Endodermal cell (in vitro differentiated cells): ENCODE results near the gene BTBD6. TPM values are rescaled to one million over a fixed set of nuclear protein-coding genes. Genes with fewer than 3 reads are reported as not detected.

Source experiments
- DNase-seq: peaks from one replicate; pipeline ENCODE4 v3.0.0-alpha.2; 2017
- H3K27ac ChIP-seq: 2 replicates; pipeline ENCODE4 v1.5.1; 2013; ENCODE audit warnings: mild to moderate bottlenecking, low read depth, low read length, moderate library complexity
- H3K27me3 ChIP-seq: 2 replicates; pipeline ENCODE4 v1.6.1; 2013; ENCODE audit warnings: mild to moderate bottlenecking, low read length, moderate library complexity; ENCODE audit not compliant: insufficient read depth, control insufficient read depth, poor library complexity, severe bottlenecking
- H3K36me3 ChIP-seq: 2 replicates; pipeline ENCODE4 v1.7.0; 2013; ENCODE audit warnings: mild to moderate bottlenecking, low read length, moderate library complexity; ENCODE audit not compliant: control insufficient read depth, insufficient read depth
- H3K4me1 ChIP-seq: one replicate; pipeline ENCODE4 v1.7.0; 2013; ENCODE audit warnings: low read length; ENCODE audit not compliant: control insufficient read depth, insufficient read depth
- H3K4me3 ChIP-seq: 2 replicates; pipeline ENCODE4 v1.5.1; 2013; ENCODE audit warnings: mild to moderate bottlenecking, low read length, moderate library complexity
- H3K9ac ChIP-seq: 2 replicates; pipeline ENCODE4 v1.6.1; 2013; ENCODE audit warnings: mild to moderate bottlenecking, low read length, moderate library complexity; ENCODE audit not compliant: poor library complexity, severe bottlenecking; ENCODE audit errors: extremely low read depth
- H3K9me3 ChIP-seq: 2 replicates; pipeline ENCODE4 v1.6.1; 2013; ENCODE audit warnings: mild to moderate bottlenecking, low read length, moderate library complexity; ENCODE audit not compliant: control insufficient read depth
- H3K27ac Mint-ChIP-seq: 2 replicates; pipeline ENCODE4 v1.8.0; 2020; ENCODE audit warnings: mixed read lengths
- H3K27me3 Mint-ChIP-seq: 2 replicates; pipeline ENCODE4 v1.8.0; 2021; ENCODE audit warnings: mild to moderate bottlenecking, mixed read lengths; ENCODE audit not compliant: insufficient read depth
- H3K36me3 Mint-ChIP-seq: 2 replicates; pipeline ENCODE4 v1.8.0; 2020; ENCODE audit warnings: low read depth, mixed read lengths
- H3K4me1 Mint-ChIP-seq: 2 replicates; pipeline ENCODE4 v1.8.0; 2020; ENCODE audit warnings: mixed read lengths
- H3K4me3 Mint-ChIP-seq: 2 replicates; pipeline ENCODE4 v1.8.0; 2020; ENCODE audit warnings: mild to moderate bottlenecking, moderate library complexity, mixed read lengths
- H3K9me3 Mint-ChIP-seq: 2 replicates; pipeline ENCODE4 v1.8.0; 2020; ENCODE audit warnings: mild to moderate bottlenecking, mixed read lengths
- CTCF ChIP-seq: fragments of 200-600 bp; sonication (generic); conservative IDR thresholded peaks from 2 replicates; pipeline ENCODE4 v1.5.0; 2021; ENCODE audit warnings: antibody characterized with exemption, mild to moderate bottlenecking
- WGBS, 2 experiments: methylation state at CpG; one replicate each; pipeline versions ENCODE4 v1.1.5 to v1.1.7; 2013; ENCODE audit warnings: missing lambda C conversion rate in 2 of 2, mixed read lengths in 1 of 2; ENCODE audit not compliant: insufficient coverage in 1 of 2, insufficient read length in 1 of 2; 5-methylcytosine and 5-hydroxymethylcytosine counted together
- total RNA-seq, 2 donors: library from RNA; stranded (reverse); fragmentation: NEBNext Ultra II Directional in 1 of 2; extraction: Animal tissue kit (Norgen Biotek cat#: 25700) in 1 of 2; gene quantifications; 2 replicates in 1 of 2; 3 replicates in 1 of 2; pipeline ENCODE4 v1.2.1, GENCODE V29; 2021

The BTBD6 gene
- total RNA-seq, 2 donors from 2014 or later = 21.8 to 26.9 TPM

GRCh38 chr14:105283028-105283427 is 34.7 kb downstream of the BTBD6 start:
- 72 to 73% methylated on average over 5 to 10 of the region's 10 CpGs for WGBS, 2 experiments
- peak; percentile 90 for DNase-seq
- H3K27ac Mint-ChIP-seq = no peak overlapping the region
- peaks cover 12% of the 10 kb centered on the region for H3K4me1 Mint-ChIP-seq
- Histone ChIP-seq H3K27ac (no peak overlapping the region), H3K4me1 (peaks cover 3% of the 10 kb centered on the region), H3K9ac (no peak overlapping the region), H3K4me3 (no peak overlapping the region), H3K9me3 (no peaks in the 10 kb centered on the region), H3K27me3 (no peaks in the 10 kb centered on the region), H3K36me3 (peaks cover 7% of the 10 kb centered on the region)
- H3K4me3 Mint-ChIP-seq = no peak overlapping the region
- no peaks in the 10 kb centered on the region for H3K27me3 Mint-ChIP-seq
- peaks cover 5% of the 10 kb centered on the region for H3K36me3 Mint-ChIP-seq
- H3K9me3 Mint-ChIP-seq = no peaks in the 10 kb centered on the region
- TF ChIP-seq CTCF = no peak

GRCh38 chr14:105283899-105284298 is 35.6 kb downstream of the BTBD6 start:
- peaks cover 7% of the 10 kb centered on the region for H3K36me3 ChIP-seq
- H3K9me3 ChIP-seq = no peaks in the 10 kb centered on the region
- peaks cover 3% of the 10 kb centered on the region for H3K4me1 ChIP-seq
- Mint-ChIP-seq H3K36me3 (peaks cover 5% of the 10 kb centered on the region), H3K9me3 (no peaks in the 10 kb centered on the region), H3K4me1 (peaks cover 12% of the 10 kb centered on the region), H3K27me3 (no peaks in the 10 kb centered on the region), H3K27ac (no peak overlapping the region), H3K4me3 (no peak overlapping the region)
- H3K27me3 ChIP-seq = no peaks in the 10 kb centered on the region
- DNase-seq = no peak
- H3K27ac ChIP-seq = no peak overlapping the region
- no peak for TF ChIP-seq CTCF
- H3K4me3 ChIP-seq = no peak overlapping the region
- 88 to 94% methylated on average over 6 to 15 of the region's 15 CpGs for whole genome bisulfite sequencing, 2 experiments
- H3K9ac ChIP-seq = no peak overlapping the region

GRCh38 chr14:105285174-105285573 is 36.8 kb downstream of the BTBD6 start:
- no peak for DNase-seq

More at GRCh38 chr14:105285174-105285573, 36.8 kb downstream of the BTBD6 start:
- Histone ChIP-seq H3K27ac (no peak overlapping the region), H3K4me1 (peaks cover 3% of the 10 kb centered on the region), H3K9me3 (no peaks in the 10 kb centered on the region), H3K27me3 (no peaks in the 10 kb centered on the region), H3K36me3 (peaks cover 7% of the 10 kb centered on the region), H3K4me3 (no peak overlapping the region), H3K9ac (no peak overlapping the region)
- Mint-ChIP-seq H3K9me3 (no peaks in the 10 kb centered on the region), H3K36me3 (peaks cover 4% of the 10 kb centered on the region), H3K4me1 (peaks cover 12% of the 10 kb centered on the region), H3K4me3 (no peak overlapping the region), H3K27ac (no peak overlapping the region), H3K27me3 (no peaks in the 10 kb centered on the region)
- TF ChIP-seq CTCF = no peak
- 95 to 98% methylated on average over 6 to 8 of the region's 8 CpGs for WGBS, 2 experiments
